ENCODE results near the gene PTMA. TPM values are rescaled to one million over a fixed set of nuclear protein-coding genes. Genes with fewer than 3 reads are reported as not detected.

Gene PTMA
- total RNA-seq, 6 donors from 2014 or later = 344 to 896 (median 663) TPM

DNA sequence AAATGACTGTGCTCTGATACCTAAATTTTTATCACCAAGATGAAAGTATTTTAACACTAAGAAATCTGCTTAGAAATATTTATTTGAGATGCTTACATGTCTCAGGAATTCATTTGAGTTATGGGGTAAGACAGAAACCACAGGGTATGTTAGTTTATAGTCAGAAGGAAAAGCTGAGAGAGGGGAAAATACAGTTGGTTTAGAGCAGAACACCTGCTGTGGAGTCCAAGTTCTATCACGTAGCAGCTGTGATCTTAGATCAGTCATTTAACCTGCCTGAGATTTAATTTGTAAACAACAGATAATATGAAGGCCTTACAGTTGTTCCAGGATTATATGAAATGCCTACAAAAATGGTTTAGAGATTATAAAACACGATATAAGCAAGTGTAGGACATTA, 43.7 kb downstream of the PTMA start:
- 81 to 91% methylated on average over 2 of the region's 2 CpGs for WGBS, 2 donors
- no peak for ATAC-seq (ENCODE audit: low FRiP score in 2 of 2)

DNA sequence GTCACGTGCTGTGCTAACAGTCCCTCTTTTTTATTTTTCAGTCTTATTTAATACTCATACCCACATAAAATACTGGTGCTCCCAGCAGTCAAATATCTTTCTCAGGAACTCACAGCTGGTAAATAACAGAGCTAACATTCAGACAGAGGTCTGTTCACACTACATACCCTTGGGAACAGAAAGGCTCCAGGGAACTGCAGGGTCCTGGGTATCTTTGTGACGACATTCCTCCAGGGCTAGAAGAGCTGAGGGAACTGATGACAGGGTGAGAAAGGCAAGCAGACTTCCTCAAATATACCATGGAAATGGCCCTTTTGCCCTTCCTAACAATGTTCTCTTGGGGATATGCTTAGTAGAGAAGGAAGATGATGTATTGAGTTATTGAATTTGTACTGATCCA, 53.4 kb downstream of the PTMA start:
- TF ChIP-seq EP300 (IDR thresholded peaks at IDR 0.05) (no peak), POLR2AphosphoS5 (IDR thresholded peaks at IDR 0.05) (no peak), POLR2A (IDR thresholded peaks at IDR 0.05) (no peak)
- TF ChIP-seq, protein P1, sequence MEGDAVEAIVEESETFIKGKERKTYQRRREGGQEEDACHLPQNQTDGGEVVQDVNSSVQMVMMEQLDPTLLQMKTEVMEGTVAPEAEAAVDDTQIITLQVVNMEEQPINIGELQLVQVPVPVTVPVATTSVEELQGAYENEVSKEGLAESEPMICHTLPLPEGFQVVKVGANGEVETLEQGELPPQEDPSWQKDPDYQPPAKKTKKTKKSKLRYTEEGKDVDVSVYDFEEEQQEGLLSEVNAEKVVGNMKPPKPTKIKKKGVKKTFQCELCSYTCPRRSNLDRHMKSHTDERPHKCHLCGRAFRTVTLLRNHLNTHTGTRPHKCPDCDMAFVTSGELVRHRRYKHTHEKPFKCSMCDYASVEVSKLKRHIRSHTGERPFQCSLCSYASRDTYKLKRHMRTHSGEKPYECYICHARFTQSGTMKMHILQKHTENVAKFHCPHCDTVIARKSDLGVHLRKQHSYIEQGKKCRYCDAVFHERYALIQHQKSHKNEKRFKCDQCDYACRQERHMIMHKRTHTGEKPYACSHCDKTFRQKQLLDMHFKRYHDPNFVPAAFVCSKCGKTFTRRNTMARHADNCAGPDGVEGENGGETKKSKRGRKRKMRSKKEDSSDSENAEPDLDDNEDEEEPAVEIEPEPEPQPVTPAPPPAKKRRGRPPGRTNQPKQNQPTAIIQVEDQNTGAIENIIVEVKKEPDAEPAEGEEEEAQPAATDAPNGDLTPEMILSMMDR (IDR thresholded peaks at IDR 0.05) = no peak
- WGBS, 2 donors = 91% methylated on average over 2 of the region's 2 CpGs
- no peak overlapping the region for H3K27ac ChIP-seq
- H3K36me3 ChIP-seq = no peaks in the 10 kb centered on the region
- no peak overlapping the region for H3K4me3 ChIP-seq
- no peaks in the 10 kb centered on the region for H3K9me3 ChIP-seq
- no peaks in the 10 kb centered on the region for H3K27me3 ChIP-seq
- ATAC-seq (ENCODE audit: low FRiP score in 2 of 2) = no peak
- no peaks in the 10 kb centered on the region for H3K4me1 ChIP-seq
- no peak for DNase-seq

More for the DNA sequence above, 43.7 kb downstream of the PTMA start:
- H3K27me3 ChIP-seq = no peaks in the 10 kb centered on the region
- TF ChIP-seq EP300 (IDR thresholded peaks at IDR 0.05) = no peak
- TF ChIP-seq POLR2A (IDR thresholded peaks at IDR 0.05) = no peak
- TF ChIP-seq, protein P1 (IDR thresholded peaks at IDR 0.05) = no peak
- TF ChIP-seq POLR2AphosphoS5 (IDR thresholded peaks at IDR 0.05) = no peak
- H3K4me3 ChIP-seq = no peak overlapping the region
- H3K9me3 ChIP-seq = no peaks in the 10 kb centered on the region
- no peaks in the 10 kb centered on the region for H3K4me1 ChIP-seq
- no peak overlapping the region for H3K27ac ChIP-seq
- no peaks in the 10 kb centered on the region for H3K36me3 ChIP-seq
- no peak for DNase-seq

Small RNA genes within 50 kb of the gene (small RNA-seq; reads per million reads assigned to genes)
- 0 reads per million in 4 donors for gene RF00015

Other genes with a start within 250 kb of the PTMA start
- 100 to 1,000 TPM; 113 to 299 (median 194) TPM for gene NCL, start 244.0 kb upstream of the PTMA start, total RNA-seq
- gene NMUR1, start 178.1 kb upstream of the PTMA start, total RNA-seq = 1 to 10 TPM; 1.1 to 2.4 (median 1.9) TPM
- not detected for gene TEX44, start 115.7 kb upstream of the PTMA start, total RNA-seq
- gene PDE6D, start 72.8 kb downstream of the PTMA start, total RNA-seq = 10 to 100 TPM; 10.5 to 22.8 (median 17.4) TPM
- gene COPS7B, start 77.9 kb downstream of the PTMA start, total RNA-seq = 10 to 100 TPM; 23.1 to 91.1 (median 28.2) TPM
- not detected for gene NPPC, start 217.9 kb downstream of the PTMA start, total RNA-seq

Data from upper lobe of left lung (tissue), 6 donors.